H1 (cell line): ENCODE results near the gene GALT. TPM values are rescaled to one million over a fixed set of nuclear protein-coding genes. Genes with fewer than 3 reads are reported as not detected.

Experiments used
- CTCF ChIA-PET: fragments of 300-600 bp; sonication (Branson Sonifier 250); formaldehyde crosslinking; loops from one replicate; lab custom pipeline; 2021; ENCODE audit not compliant: partially characterized antibody; lab: Charles Lee
- POLR2A ChIA-PET: fragments of 300-600 bp; sonication (Branson Sonifier 250); formaldehyde crosslinking; loops from one replicate; lab custom pipeline; 2021; ENCODE audit warnings: inconsistent platforms; ENCODE audit not compliant: partially characterized antibody; lab: Charles Lee
- DNase-seq, 2 experiments: peaks; one replicate each; pipeline versions ENCODE4 v3.0.0 to v3.0.0-alpha.2; 2010 to 2022; ENCODE audit warnings: low spot score in 2 of 2, low read depth in 1 of 2, mixed read lengths in 1 of 2
- FAIRE-seq: peaks from 2 replicates; lab custom pipeline; 2011; peaks lifted over from hg19 to GRCh38; lab: Jason Lieb, UNC
- H2AFZ ChIP-seq: 2 replicates; pipeline ENCODE4 v1.8.1; 2012; ENCODE audit warnings: low read length, inconsistent platforms
- H2AK5ac ChIP-seq: 2 replicates; pipeline ENCODE4 v1.6.1; 2013; ENCODE audit warnings: low read depth, low read length
- H2BK120ac ChIP-seq: replicated peaks from 2 replicates; pipeline ENCODE3; 2013; ENCODE audit warnings: low read depth, low read length, inconsistent platforms
- H2BK12ac ChIP-seq: 2 replicates; pipeline ENCODE4 v1.6.1; 2013; ENCODE audit warnings: low read depth, low read length
- H2BK15ac ChIP-seq: 2 replicates; pipeline ENCODE4 v1.6.1; 2013; ENCODE audit warnings: low read length
- H2BK20ac ChIP-seq: 2 replicates; pipeline ENCODE4 v1.6.1; 2013; ENCODE audit warnings: low read length
- H2BK5ac ChIP-seq: 2 replicates; pipeline ENCODE4 v1.6.1; 2013; ENCODE audit warnings: low read depth, low read length
- H3K14ac ChIP-seq: 2 replicates; pipeline ENCODE4 v1.6.1; 2013; ENCODE audit warnings: inconsistent platforms; ENCODE audit not compliant: insufficient read length
- H3K18ac ChIP-seq: 2 replicates; pipeline ENCODE4 v1.6.1; 2013; ENCODE audit warnings: low read length; ENCODE audit errors: extremely low read depth
- H3K23ac ChIP-seq: 2 replicates; pipeline ENCODE4 v1.6.1; 2013; ENCODE audit warnings: inconsistent platforms; ENCODE audit not compliant: insufficient read length
- H3K23me2 ChIP-seq: 2 replicates; pipeline ENCODE4 v1.6.1; 2013; ENCODE audit warnings: low read depth, low read length
- H3K27ac ChIP-seq: 2 replicates; pipeline ENCODE4 v1.6.1; 2011; ENCODE audit warnings: low read depth, low read length, inconsistent platforms
- H3K27me3 ChIP-seq, 4 experiments: replicated peaks in 1 of 4; 1 replicate in 1 of 4; 2 replicates in 3 of 4; pipeline versions ENCODE4 v1.6.1 to v1.8.1; 2011 to 2013; ENCODE audit warnings: low read length in 3 of 4, mild to moderate bottlenecking in 3 of 4, inconsistent platforms in 2 of 4, mixed read lengths in 2 of 4, moderate library complexity in 1 of 4; ENCODE audit not compliant: control insufficient read depth in 3 of 4, insufficient read depth in 3 of 4; ENCODE audit errors: extremely low read depth in 1 of 4
- H3K36me3 ChIP-seq, 4 experiments: 2 replicates each; pipeline versions ENCODE4 v1.6.1 to v1.8.1; 2011 to 2013; ENCODE audit warnings: mild to moderate bottlenecking in 4 of 4, low read length in 3 of 4, moderate library complexity in 2 of 4, control low read depth in 1 of 4, inconsistent platforms in 1 of 4; ENCODE audit not compliant: insufficient read depth in 4 of 4, control insufficient read depth in 2 of 4
- H3K4ac ChIP-seq: replicated peaks from 2 replicates; pipeline ENCODE3; 2013; ENCODE audit warnings: low read length, low read depth, mixed read lengths, inconsistent platforms; ENCODE audit not compliant: insufficient read length
- H3K4me1 ChIP-seq, 4 experiments: replicated peaks in 1 of 4; 1 replicate in 1 of 4; 2 replicates in 3 of 4; pipeline versions ENCODE4 v1.6.1 to v1.8.1; 2011 to 2013; ENCODE audit warnings: low read length in 3 of 4, inconsistent platforms in 2 of 4, mixed read lengths in 1 of 4; ENCODE audit not compliant: insufficient read depth in 4 of 4, control insufficient read depth in 3 of 4
- H3K4me2 ChIP-seq, 2 experiments: 2 replicates each; pipeline versions ENCODE4 v1.6.1 to v1.8.1; 2011 to 2013; ENCODE audit warnings: low read depth in 2 of 2, low read length in 2 of 2, control low read depth in 1 of 2, inconsistent platforms in 1 of 2, mild to moderate bottlenecking in 1 of 2; ENCODE audit not compliant: insufficient read depth in 1 of 2
- H3K4me3 ChIP-seq, 4 experiments: fragments of 200-600, 300-600 bp in 1 of 4; sonication (generic), shearing (Covaris generic), sonication (Bioruptor Twin) in 1 of 4; 2 replicates each; pipeline versions ENCODE4 v1.5.1 to v1.8.1; 2011 to 2016; ENCODE audit warnings: low read length in 4 of 4, low read depth in 3 of 4, control low read depth in 2 of 4, inconsistent platforms in 2 of 4, mild to moderate bottlenecking in 2 of 4, mixed read lengths in 1 of 4, moderate library complexity in 1 of 4; ENCODE audit not compliant: insufficient read depth in 2 of 4; ENCODE audit errors: extremely low read depth in 1 of 4
- H3K56ac ChIP-seq: replicated peaks from 2 replicates; pipeline ENCODE3; 2013; ENCODE audit warnings: low read depth, mild to moderate bottlenecking, mixed read lengths, low read length, inconsistent platforms; ENCODE audit not compliant: insufficient read length
- H3K79me1 ChIP-seq: 2 replicates; pipeline ENCODE4 v1.6.1; 2013; ENCODE audit warnings: low read depth, low read length, control low read depth
- H3K79me2 ChIP-seq, 2 experiments: 2 replicates each; pipeline versions ENCODE4 v1.6.1 to v1.8.1; 2012 to 2013; ENCODE audit warnings: low read length in 2 of 2, mild to moderate bottlenecking in 2 of 2, inconsistent platforms in 1 of 2; ENCODE audit not compliant: insufficient read depth in 2 of 2, control insufficient read depth in 1 of 2
- H3K9ac ChIP-seq, 4 experiments: replicated peaks in 1 of 4; 1 replicate in 1 of 4; 2 replicates in 3 of 4; pipeline versions ENCODE4 v1.6.1 to v1.8.1; 2011 to 2013; ENCODE audit warnings: low read depth in 3 of 4, low read length in 3 of 4, control low read depth in 2 of 4, mild to moderate bottlenecking in 2 of 4, moderate library complexity in 2 of 4, inconsistent platforms in 1 of 4; ENCODE audit errors: extremely low read depth in 1 of 4
- H3K9me3 ChIP-seq, 2 experiments: 2 replicates each; pipeline versions ENCODE4 v1.6.1 to v1.8.1; 2012 to 2013; ENCODE audit warnings: mild to moderate bottlenecking in 2 of 2, moderate library complexity in 2 of 2, control low read depth in 1 of 2, inconsistent platforms in 1 of 2, low read depth in 1 of 2, low read length in 1 of 2, mixed read lengths in 1 of 2; ENCODE audit not compliant: insufficient read depth in 2 of 2
- H4K20me1 ChIP-seq, 2 experiments: replicated peaks in 1 of 2; 2 replicates each; pipeline versions ENCODE3 to v1.8.1; 2011 to 2013; ENCODE audit warnings: inconsistent platforms in 2 of 2, low read length in 2 of 2, mild to moderate bottlenecking in 1 of 2; ENCODE audit not compliant: insufficient read depth in 2 of 2, control insufficient read depth in 1 of 2
- H4K5ac ChIP-seq: 2 replicates; pipeline ENCODE4 v1.6.1; 2013; ENCODE audit warnings: low read length, low read depth, mixed read lengths, inconsistent platforms; ENCODE audit not compliant: insufficient read length
- H4K8ac ChIP-seq: 2 replicates; pipeline ENCODE4 v1.8.0; 2013; ENCODE audit warnings: mild to moderate bottlenecking, moderate library complexity, low read length, inconsistent platforms; ENCODE audit not compliant: insufficient read depth; ENCODE audit errors: extremely low read depth
- H4K91ac ChIP-seq: replicated peaks from 2 replicates; pipeline ENCODE3; 2013; ENCODE audit warnings: low read length, mixed read lengths, inconsistent platforms; ENCODE audit not compliant: insufficient read length
- BACH1 ChIP-seq: IDR thresholded peaks from 2 replicates; pipeline ENCODE4 v1.6.1; 2012; ENCODE audit warnings: low read length, improper control_type of control experiment
- CTBP2 ChIP-seq: IDR thresholded peaks from 2 replicates; pipeline ENCODE4 v1.7.0; 2011; ENCODE audit warnings: borderline replicate concordance, mild to moderate bottlenecking, moderate library complexity, mixed read lengths, low read length; ENCODE audit not compliant: insufficient read depth, insufficient read length
- FOSL1 ChIP-seq: IDR thresholded peaks from 2 replicates; pipeline ENCODE4 v1.6.1; 2011; ENCODE audit warnings: mild to moderate bottlenecking, low read depth, low read length, moderate library complexity; ENCODE audit not compliant: insufficient read depth
- HDAC2 ChIP-seq, 2 experiments: fragments of 300-600 bp in 1 of 2; sonication (generic) in 1 of 2; IDR thresholded peaks; 2 replicates each; pipeline ENCODE4 v1.6.1; 2011 to 2012; ENCODE audit warnings: low read depth in 2 of 2, low read length in 2 of 2, mild to moderate bottlenecking in 2 of 2, moderate library complexity in 2 of 2, borderline replicate concordance in 1 of 2, inconsistent platforms in 1 of 2
- SP2 ChIP-seq: IDR thresholded peaks from 2 replicates; pipeline ENCODE4 v1.6.1; 2012; ENCODE audit warnings: mild to moderate bottlenecking, low read length, inconsistent platforms
- WGBS, 2 experiments: shearing (Covaris generic) in 1 of 2; methylation state at CpG; one replicate each; pipeline versions ENCODE4 v1.1.6 to v1.1.7; 2013 to 2015; ENCODE audit warnings: low lambda C conversion rate in 2 of 2, mixed read lengths in 2 of 2, inconsistent platforms in 1 of 2, low coverage in 1 of 2, missing lambda C conversion rate in 1 of 2; ENCODE audit not compliant: insufficient replicate concordance in 2 of 2, insufficient coverage in 1 of 2, insufficient read length in 1 of 2; ENCODE audit errors: extremely low coverage in 1 of 2, missing lambda C conversion rate in 1 of 2; 5-methylcytosine and 5-hydroxymethylcytosine counted together
- polyA plus RNA-seq, 7 experiments: library from polyadenylated mRNA; depleted of rRNA in 3 of 7; stranded (reverse) in 5 of 7; unstranded in 2 of 7; fragments of >200 nt in 5 of 7; fragments of 200-250 nt in 2 of 7; gene quantifications; 1 replicate in 5 of 7; 2 replicates in 1 of 7; 4 replicates in 1 of 7; pipeline versions ENCODE4 v1.2.1 to v1.2.3, GENCODE V29; 2011 to 2013; ENCODE audit warnings: missing spikeins in 2 of 7, mixed read lengths in 2 of 7
- total RNA-seq: library from RNA; stranded (reverse); fragmentation: NEBNext Ultra II Directional; extraction: Animal tissue kit (Norgen Biotek cat#: 25700); gene quantifications from 2 replicates; pipeline ENCODE4 v1.2.1, GENCODE V29; 2021

Gene GALT
- total and polyA plus RNA-seq, 2 of the 8 experiments (the other 6 are each of a cell fraction or from before 2014, with no cell fraction given) = 21.9 to 50.6 TPM

GRCh38 chr9:34607331-34607730 lies 39.1 kb upstream of the GALT start:
- WGBS, 2 experiments = 72% methylated on average over 2 of the region's 2 CpGs; no CpG with 5 or more reads in 1 of the 2 experiments
- Histone ChIP-seq H4K91ac (no peak overlapping the region), H3K4me3 (no peak overlapping the region), H2BK120ac (no peak overlapping the region), H3K36me3 (no peaks in the 10 kb centered on the region), H3K79me2 (no peaks in the 10 kb centered on the region), H3K18ac (no peak overlapping the region), H2BK20ac (no peak overlapping the region), H2BK5ac (no peak overlapping the region; the same call in 1 of the 2 replicates), H2AK5ac (no peak overlapping the region), H2BK15ac (no peak overlapping the region), H3K23ac (no peak overlapping the region), H2BK12ac (no peak overlapping the region), H3K9me3 (no peaks in the 10 kb centered on the region), H3K4me2 (no peak overlapping the region), H3K79me1 (no peaks in the 10 kb centered on the region), H3K56ac (no peak overlapping the region), H3K27ac (no peak overlapping the region), H2AFZ (no peak overlapping the region), H3K4me1 (peaks cover 0 to 8% (median 5%) of the 10 kb centered on the region in 4 experiments; a peak in 6 of 7 replicates), H3K27me3 (peaks cover 0 to 3% (median 0%) of the 10 kb centered on the region in 4 experiments; a peak in 1 of 7 replicates), H4K5ac (no peak overlapping the region), H4K20me1 (no peaks in the 10 kb centered on the region), H3K23me2 (peaks cover 7% of the 10 kb centered on the region; the same call in 1 of the 2 replicates), H3K14ac (no peak overlapping the region), H3K9ac (no peak overlapping the region; a peak in 1 of 7 replicates), H4K8ac (no peak overlapping the region), H3K4ac (no peak overlapping the region)
- FAIRE-seq (no peak), DNase-seq (no peak)
- ChIA-PET POLR2A (no interaction called here), CTCF (interaction anchor here (0.6 to 16.9 kb wide), 10 partner anchors 10 to 113 kb away, joined by 3 to 401 read pairs (median 69); partner anchors contain the start of genes ARID3C and SIGMAR1)
- no peak for TF ChIP-seq BACH1
- TF ChIP-seq FOSL1 = no peak
- no peak for TF ChIP-seq SP2
- no peak for TF ChIP-seq HDAC2 (IDR thresholded peaks at IDR 0.05; ENCODE audit: borderline replicate concordance in 1 of 2, low read depth in 2 of 2, low read length in 2 of 2)
- TF ChIP-seq CTBP2 = no peak
